ENCODE results near the gene SMIM45.

SMIM45 gene

DNA sequence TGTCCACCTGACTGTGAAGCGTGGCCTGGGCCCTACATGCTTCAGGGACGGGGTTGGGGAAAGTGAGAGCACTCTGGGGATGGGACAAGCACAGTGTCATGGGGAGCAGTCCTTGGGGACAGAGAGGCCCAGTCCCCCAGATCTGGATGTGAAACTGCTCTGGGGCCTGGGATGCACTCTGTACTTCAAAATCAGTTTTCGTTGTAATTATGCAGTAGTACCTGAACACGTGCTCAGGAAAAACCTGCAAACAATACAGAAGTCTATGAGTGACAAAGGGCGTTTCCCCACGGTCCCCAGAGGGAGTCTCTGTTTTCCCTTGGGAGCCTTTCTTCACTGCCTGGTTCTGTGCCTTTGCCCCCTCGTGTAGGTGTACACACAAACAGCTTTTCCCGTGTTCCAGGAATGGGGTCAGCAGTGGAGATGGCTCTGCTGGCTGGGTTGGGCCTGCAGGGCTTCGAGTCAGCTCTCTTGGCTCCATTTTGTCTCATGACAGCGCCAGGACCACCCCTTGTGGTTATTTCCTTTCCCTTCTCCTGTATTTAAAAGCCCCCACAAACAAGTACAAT lies 20.2 kb upstream of the SMIM45 start:
- TF ChIP-seq, protein P1, sequence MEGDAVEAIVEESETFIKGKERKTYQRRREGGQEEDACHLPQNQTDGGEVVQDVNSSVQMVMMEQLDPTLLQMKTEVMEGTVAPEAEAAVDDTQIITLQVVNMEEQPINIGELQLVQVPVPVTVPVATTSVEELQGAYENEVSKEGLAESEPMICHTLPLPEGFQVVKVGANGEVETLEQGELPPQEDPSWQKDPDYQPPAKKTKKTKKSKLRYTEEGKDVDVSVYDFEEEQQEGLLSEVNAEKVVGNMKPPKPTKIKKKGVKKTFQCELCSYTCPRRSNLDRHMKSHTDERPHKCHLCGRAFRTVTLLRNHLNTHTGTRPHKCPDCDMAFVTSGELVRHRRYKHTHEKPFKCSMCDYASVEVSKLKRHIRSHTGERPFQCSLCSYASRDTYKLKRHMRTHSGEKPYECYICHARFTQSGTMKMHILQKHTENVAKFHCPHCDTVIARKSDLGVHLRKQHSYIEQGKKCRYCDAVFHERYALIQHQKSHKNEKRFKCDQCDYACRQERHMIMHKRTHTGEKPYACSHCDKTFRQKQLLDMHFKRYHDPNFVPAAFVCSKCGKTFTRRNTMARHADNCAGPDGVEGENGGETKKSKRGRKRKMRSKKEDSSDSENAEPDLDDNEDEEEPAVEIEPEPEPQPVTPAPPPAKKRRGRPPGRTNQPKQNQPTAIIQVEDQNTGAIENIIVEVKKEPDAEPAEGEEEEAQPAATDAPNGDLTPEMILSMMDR (IDR thresholded peaks at IDR 0.05; ENCODE audit: low read depth, low read length, missing control alignments) = no peak

DNA sequence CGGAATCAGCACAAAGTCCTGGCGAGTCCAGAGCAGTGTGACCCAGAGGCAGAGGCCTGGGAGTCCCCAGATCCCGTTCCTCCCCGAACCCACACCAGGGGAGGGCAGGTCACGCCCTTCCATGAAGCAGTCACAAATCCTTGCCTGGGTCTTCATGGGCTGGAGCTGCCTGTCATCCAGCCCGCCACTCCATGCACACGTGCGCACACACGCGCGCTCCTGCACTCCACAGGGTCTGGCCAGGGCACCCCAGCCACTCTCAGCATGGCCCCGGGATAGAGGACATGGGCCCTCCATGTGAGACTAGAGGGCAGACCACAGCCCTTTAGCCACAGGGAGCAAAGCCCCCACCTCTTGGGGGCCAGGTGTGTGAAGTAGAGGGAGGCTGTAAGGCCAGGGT lies 19.6 kb upstream of the SMIM45 start:
- no peak overlapping the region for H3K4me3 ChIP-seq (replicated peaks; ENCODE audit: low read depth, low read length)
- DNase-seq (ENCODE audit: extremely low read depth, low read depth) = no peak
- TF ChIP-seq, protein P1 (IDR thresholded peaks at IDR 0.05; ENCODE audit: low read depth, low read length, missing control alignments) = no peak

More for the DNA sequence above, 20.2 kb upstream of the SMIM45 start:
- DNase-seq (ENCODE audit: extremely low read depth, low read depth) = no peak
- H3K4me3 ChIP-seq (replicated peaks; ENCODE audit: low read depth, low read length) = no peak overlapping the region

DNA sequence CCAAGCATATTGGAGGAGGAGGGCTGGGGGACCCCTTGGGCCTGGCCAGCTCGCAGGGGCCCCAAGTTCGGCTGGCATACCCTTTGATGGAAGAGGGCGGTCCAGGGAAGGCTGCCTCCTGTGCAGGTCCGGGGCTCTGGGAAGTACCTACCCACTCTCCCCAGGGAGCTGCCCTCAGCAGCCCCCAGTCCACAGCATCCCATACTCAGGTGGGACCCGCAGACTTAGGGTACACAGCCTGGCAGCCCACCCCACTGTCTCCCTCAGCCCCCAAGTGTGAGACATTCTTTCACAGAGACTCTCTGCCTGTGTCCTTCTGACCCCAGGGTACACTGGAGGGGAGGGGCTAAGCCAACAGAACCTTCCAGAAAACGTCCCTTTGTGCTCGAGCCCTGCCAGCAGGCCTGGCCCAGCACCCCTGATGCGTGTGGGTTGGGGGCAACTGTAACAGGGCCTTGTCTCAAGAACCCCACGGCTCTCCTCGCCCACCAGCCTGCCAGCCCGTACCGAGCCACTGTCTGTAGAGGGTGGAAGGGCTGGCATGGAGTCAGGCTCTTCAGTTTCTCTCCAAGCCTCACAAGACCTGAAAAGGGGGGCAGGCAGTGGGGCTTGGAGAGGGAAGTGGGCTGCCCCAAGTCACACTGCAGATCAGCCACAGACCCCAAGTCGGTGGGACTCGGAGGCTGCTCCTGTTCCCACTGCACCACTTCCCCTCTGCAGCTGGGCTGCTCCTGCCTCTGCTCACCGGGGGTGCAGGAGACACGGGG lies 18.4 kb upstream of the SMIM45 start:
- TF ChIP-seq, protein P1 (IDR thresholded peaks at IDR 0.05; ENCODE audit: low read depth, low read length, missing control alignments) = no peak
- H3K4me3 ChIP-seq (replicated peaks; ENCODE audit: low read depth, low read length) = no peak overlapping the region
- no peak for DNase-seq (ENCODE audit: extremely low read depth, low read depth)

DNA sequence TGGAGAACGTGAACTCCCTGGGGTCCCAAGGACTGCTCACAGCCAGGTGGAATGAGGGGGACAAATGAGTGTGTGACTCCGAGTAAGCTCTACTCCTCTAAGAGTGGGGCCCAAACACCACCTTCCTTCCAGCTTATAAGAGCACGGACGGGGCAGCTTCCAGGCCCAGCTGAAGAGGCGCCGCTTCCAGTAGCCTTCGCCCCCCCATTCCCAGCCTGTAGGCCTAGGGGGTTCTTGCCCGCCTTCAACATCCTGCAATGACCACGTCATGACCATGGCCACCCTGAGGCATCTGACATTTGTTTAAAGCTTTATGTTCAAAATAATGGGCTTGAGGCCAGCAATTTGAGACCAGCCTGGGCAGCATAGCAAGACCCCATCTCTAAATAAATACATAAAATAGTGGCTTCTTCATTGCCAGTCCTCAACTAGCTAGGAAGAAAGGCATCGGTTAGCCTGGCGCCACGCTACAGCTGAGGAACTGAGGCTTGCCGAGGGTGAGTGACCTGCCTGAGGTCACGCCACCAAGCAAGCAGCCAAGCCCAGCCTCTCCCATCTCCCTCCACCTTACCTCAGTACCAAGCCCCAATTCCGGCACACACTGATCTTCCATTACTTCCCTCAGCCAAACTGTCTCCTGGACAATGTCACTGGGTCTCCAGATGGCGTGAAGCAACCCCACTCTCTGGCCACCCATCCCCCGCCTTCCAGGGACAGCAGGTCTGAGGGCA lies 17.5 kb upstream of the SMIM45 start:
- TF ChIP-seq, protein P1 (IDR thresholded peaks at IDR 0.05; ENCODE audit: low read depth, low read length, missing control alignments) = no peak
- no peak for DNase-seq (ENCODE audit: extremely low read depth, low read depth)
- H3K4me3 ChIP-seq (replicated peaks; ENCODE audit: low read depth, low read length) = no peak overlapping the region

DNA sequence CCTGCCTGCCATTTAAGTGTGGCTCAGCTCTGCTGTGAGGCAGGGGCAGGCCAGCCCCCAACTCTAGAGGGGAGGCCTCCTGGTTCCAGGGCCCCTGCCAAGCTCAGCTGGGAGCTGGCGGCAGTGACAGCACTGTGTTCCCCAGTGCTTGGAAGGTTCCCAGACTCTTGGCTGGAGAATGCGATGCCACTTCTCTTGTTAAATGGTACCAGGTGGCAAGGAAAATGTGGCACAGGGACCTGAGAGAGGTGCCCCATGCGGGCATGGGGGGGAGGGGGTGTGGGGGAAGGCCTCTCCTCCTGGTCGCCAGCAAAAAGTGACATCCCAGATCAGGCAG lies 17.0 kb upstream of the SMIM45 start:
- DNase-seq (ENCODE audit: extremely low read depth, low read depth) = no peak
- H3K4me3 ChIP-seq (replicated peaks; ENCODE audit: low read depth, low read length) = no peak overlapping the region
- TF ChIP-seq, protein P1 (IDR thresholded peaks at IDR 0.05; ENCODE audit: low read depth, low read length, missing control alignments) = no peak

DNA sequence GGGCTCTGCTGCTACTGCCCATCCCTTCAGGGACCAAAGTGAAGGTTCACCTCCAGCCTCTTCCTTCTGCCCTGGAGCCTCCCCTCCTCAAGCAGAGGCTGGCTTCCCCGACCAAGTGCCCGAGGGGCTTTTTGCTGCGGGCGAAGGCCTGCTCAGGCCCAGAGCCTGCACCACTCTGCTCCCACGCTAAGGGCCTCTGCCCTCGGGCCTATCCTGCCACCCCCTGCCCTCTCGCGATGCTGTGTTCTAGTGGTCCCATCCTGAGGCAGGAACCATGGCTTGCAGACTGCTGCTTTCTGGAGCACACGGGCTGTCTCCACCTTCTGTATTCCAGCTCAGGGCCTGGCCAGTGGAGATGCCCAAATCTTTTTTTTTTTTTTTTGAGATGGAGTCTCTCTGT lies 16.4 kb upstream of the SMIM45 start:
- TF ChIP-seq, protein P1 (IDR thresholded peaks at IDR 0.05; ENCODE audit: low read depth, low read length, missing control alignments) = no peak
- DNase-seq (ENCODE audit: extremely low read depth, low read depth) = no peak
- H3K4me3 ChIP-seq (replicated peaks; ENCODE audit: low read depth, low read length) = no peak overlapping the region

Data from HFF-Myc (cell line).